ENCODE measurements around the gene HOXB7. TPM values are rescaled to one million over a fixed set of nuclear protein-coding genes. Genes with fewer than 3 reads are reported as not detected.
A peak's percentile ranks its signal among the peaks of the same experiment; 100 is the strongest.

Gene HOXB7
- total and polyA plus RNA-seq, 2 experiments from 2014 or later = not detected

DNA sequence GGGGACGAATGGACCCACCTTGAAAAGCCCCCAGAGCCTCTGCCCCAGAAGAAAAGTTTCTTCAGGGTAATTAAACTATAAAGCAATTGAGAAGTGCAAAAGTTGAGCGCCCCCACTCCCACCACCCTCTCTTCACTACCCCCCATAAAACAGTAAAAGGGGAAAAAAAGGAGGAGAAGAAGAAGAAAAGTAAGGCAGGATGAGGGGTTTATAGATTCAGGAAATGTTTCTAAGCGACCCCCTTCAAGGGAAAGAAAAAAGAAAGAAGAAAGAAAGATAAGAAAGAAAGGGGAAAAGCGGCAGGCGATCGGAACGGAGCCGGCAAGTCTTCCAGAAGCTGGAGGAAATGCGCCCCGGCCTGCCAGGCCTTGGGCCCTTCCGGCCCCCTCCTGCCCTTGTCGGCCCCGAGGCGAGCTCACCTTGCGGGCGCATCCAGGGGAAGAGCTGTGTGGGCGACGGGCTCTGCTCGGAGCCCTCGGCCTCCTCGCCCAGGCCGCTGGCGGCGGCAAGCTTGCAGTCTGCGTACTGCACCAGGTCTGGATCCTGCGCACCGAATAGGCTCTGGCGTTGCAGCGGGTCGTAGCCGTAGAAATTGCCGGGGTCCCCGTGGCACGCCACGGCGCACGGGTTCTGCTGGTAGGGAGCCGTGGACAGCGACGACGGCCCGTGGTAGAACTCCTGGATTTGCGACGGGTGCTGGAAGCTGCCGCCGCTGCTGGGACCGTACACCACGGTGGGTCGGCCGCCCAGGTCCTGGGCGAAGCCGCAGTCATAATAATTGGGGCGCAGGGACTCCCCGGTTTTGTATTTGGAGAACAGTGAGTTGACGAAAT lies 3.3 kb upstream of the HOXB7 start (continued):
- TF ChIP-seq, protein P1, sequence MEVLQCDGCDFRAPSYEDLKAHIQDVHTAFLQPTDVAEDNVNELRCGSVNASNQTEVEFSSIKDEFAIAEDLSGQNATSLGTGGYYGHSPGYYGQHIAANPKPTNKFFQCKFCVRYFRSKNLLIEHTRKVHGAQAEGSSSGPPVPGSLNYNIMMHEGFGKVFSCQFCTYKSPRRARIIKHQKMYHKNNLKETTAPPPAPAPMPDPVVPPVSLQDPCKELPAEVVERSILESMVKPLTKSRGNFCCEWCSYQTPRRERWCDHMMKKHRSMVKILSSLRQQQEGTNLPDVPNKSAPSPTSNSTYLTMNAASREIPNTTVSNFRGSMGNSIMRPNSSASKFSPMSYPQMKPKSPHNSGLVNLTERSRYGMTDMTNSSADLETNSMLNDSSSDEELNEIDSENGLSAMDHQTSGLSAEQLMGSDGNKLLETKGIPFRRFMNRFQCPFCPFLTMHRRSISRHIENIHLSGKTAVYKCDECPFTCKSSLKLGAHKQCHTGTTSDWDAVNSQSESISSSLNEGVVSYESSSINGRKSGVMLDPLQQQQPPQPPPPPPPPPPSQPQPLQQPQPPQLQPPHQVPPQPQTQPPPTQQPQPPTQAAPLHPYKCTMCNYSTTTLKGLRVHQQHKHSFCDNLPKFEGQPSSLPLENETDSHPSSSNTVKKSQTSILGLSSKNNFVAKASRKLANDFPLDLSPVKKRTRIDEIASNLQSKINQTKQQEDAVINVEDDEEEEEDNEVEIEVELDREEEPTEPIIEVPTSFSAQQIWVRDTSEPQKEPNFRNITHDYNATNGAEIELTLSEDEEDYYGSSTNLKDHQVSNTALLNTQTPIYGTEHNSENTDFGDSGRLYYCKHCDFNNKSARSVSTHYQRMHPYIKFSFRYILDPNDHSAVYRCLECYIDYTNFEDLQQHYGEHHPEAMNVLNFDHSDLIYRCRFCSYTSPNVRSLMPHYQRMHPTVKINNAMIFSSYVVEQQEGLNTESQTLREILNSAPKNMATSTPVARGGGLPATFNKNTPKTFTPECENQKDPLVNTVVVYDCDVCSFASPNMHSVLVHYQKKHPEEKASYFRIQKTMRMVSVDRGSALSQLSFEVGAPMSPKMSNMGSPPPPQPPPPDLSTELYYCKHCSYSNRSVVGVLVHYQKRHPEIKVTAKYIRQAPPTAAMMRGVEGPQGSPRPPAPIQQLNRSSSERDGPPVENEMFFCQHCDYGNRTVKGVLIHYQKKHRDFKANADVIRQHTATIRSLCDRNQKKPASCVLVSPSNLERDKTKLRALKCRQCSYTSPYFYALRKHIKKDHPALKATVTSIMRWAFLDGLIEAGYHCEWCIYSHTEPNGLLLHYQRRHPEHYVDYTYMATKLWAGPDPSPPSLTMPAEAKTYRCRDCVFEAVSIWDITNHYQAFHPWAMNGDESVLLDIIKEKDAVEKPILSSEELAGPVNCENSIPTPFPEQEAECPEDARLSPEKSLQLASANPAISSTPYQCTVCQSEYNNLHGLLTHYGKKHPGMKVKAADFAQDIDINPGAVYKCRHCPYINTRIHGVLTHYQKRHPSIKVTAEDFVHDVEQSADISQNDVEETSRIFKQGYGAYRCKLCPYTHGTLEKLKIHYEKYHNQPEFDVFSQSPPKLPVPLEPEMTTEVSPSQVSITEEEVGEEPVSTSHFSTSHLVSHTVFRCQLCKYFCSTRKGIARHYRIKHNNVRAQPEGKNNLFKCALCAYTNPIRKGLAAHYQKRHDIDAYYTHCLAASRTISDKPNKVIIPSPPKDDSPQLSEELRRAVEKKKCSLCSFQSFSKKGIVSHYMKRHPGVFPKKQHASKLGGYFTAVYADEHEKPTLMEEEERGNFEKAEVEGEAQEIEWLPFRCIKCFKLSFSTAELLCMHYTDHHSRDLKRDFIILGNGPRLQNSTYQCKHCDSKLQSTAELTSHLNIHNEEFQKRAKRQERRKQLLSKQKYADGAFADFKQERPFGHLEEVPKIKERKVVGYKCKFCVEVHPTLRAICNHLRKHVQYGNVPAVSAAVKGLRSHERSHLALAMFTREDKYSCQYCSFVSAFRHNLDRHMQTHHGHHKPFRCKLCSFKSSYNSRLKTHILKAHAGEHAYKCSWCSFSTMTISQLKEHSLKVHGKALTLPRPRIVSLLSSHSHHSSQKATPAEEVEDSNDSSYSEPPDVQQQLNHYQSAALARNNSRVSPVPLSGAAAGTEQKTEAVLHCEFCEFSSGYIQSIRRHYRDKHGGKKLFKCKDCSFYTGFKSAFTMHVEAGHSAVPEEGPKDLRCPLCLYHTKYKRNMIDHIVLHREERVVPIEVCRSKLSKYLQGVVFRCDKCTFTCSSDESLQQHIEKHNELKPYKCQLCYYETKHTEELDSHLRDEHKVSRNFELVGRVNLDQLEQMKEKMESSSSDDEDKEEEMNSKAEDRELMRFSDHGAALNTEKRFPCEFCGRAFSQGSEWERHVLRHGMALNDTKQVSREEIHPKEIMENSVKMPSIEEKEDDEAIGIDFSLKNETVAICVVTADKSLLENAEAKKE (CRISPR knock-in tag; IDR thresholded peaks at IDR 0.05) = no peak
- TF ChIP-seq JUNB (IDR thresholded peaks at IDR 0.05; ENCODE audit: unreplicated experiment) = no peak
- TF ChIP-seq NANOG (IDR thresholded peaks at IDR 0.05; ENCODE audit: borderline replicate concordance) = no peak
- peak; percentile 75 for TF ChIP-seq EZH2phosphoT487 (IDR thresholded peaks at IDR 0.05; ENCODE audit: unreplicated experiment)
- no peak for TF ChIP-seq ZNF331 (CRISPR knock-in tag; IDR thresholded peaks at IDR 0.05; ENCODE audit: low read depth)
- TF ChIP-seq EZH2 (IDR thresholded peaks at IDR 0.05; ENCODE audit: low read depth, unreplicated experiment) = peak; percentile 100

- H3K9me2 ChIP-seq (ENCODE audit: insufficient read depth) = no peaks in the 10 kb centered on the region
- H3K4me3 ChIP-seq = no peak overlapping the region
- Mint-ChIP-seq H3K27ac (no peak overlapping the region), H3K4me3 (peak overlapping the region; percentile 22; the same call in 2 of the 3 replicates), H3K27me3 (ENCODE audit: insufficient read depth, low read depth, poor library complexity) (peaks cover 99% of the 10 kb centered on the region), H3K36me3 (ENCODE audit: low read depth) (no peaks in the 10 kb centered on the region; the same call in 2 of the 3 replicates), H3K9me3 (peaks cover 7% of the 10 kb centered on the region; the same call in 2 of the 3 replicates), H3K4me1 (peaks cover 24% of the 10 kb centered on the region)
- DNase-seq (ENCODE audit: low spot score) (peak; percentile 57), ATAC-seq (no peak)
- no peaks in the 10 kb centered on the region for H3K36me3 ChIP-seq (ENCODE audit: insufficient read depth)
- peaks cover 100% of the 10 kb centered on the region for H3K27me3 ChIP-seq (ENCODE audit: insufficient read depth)
- H3K4me2 ChIP-seq = peak overlapping the region; percentile 70
- H3K79me2 ChIP-seq (replicated peaks; ENCODE audit: insufficient read depth) = no peaks in the 10 kb centered on the region
- peaks cover 50% of the 10 kb centered on the region for H4K20me1 ChIP-seq (replicated peaks; ENCODE audit: insufficient read depth)
- peaks cover 40% of the 10 kb centered on the region for H3K4me1 ChIP-seq (ENCODE audit: insufficient read depth)
- H3F3A ChIP-seq (replicated peaks; ENCODE audit: low read depth) = peaks cover 37% of the 10 kb centered on the region
- no peak overlapping the region for H2AFZ ChIP-seq
- H3K27ac ChIP-seq (ENCODE audit: low read depth) = no peak overlapping the region
- TF ChIP-seq JUNB (IDR thresholded peaks at IDR 0.05; ENCODE audit: unreplicated experiment) = no peak
- TF ChIP-seq, protein P1 (CRISPR knock-in tag; IDR thresholded peaks at IDR 0.05) = no peak
Observed at GRCh38 chr17:48612854-48613691, 2.3 kb upstream of the HOXB7 start.

Measured in GM23338 (cell line).